ENCODE results near the gene CNOT6.
A peak's percentile ranks its signal among the peaks of the same experiment; 100 is the strongest.
"Not testable (repeated sequence)": the region's sequence is repeated elsewhere in the genome, so short reads cannot be mapped to it uniquely, and the experiment has no call there.

Gene CNOT6

DNA sequence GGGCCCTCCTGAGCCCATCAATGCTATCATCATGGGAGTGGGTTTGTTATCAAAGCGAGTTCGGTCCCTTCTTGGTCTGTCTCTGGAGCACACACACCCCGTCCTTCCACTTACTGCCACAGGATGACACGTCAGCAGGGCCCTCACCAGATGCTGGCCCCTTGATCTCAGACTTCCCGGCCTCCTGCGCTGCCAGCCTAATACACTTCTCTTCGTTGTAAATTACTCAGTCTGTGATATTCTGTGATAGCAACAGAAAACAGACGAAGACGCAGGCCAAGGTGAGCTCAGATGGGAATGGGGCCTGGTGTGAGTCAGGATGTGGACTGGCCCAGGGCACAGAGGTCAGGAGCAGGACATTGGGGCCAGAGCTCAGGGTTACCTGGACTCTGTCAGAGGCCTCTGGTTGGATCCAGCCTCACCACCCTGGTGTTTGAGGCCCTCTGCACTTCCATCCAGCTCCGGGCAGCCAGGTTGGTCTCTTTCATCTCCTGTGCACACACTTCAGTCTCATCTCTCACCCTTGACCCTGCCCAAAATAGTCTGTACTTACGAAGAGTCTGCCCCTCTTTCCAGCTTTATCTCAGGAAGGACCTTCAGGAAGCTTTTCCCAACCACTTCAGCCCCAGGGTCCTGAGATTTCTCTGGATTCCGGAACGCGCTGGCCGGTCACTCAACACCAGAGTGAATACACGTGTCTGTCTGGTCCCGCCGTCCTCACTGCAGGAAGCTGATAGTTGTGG lies 26.0 kb upstream of the CNOT6 start:
- no peak overlapping the region for H3K27ac Mint-ChIP-seq
- H3K4me3 Mint-ChIP-seq, result no peak overlapping the region
- H3K36me3 Mint-ChIP-seq (ENCODE audit: low read depth), result no peaks in the 10 kb centered on the region
- H3K9me3 Mint-ChIP-seq, result no peaks in the 10 kb centered on the region
- H3K27me3 Mint-ChIP-seq, result peaks cover 5% of the 10 kb centered on the region
- H3K4me1 Mint-ChIP-seq, result no peaks in the 10 kb centered on the region
- DNase-seq (no peak), ATAC-seq (no peak)

DNA sequence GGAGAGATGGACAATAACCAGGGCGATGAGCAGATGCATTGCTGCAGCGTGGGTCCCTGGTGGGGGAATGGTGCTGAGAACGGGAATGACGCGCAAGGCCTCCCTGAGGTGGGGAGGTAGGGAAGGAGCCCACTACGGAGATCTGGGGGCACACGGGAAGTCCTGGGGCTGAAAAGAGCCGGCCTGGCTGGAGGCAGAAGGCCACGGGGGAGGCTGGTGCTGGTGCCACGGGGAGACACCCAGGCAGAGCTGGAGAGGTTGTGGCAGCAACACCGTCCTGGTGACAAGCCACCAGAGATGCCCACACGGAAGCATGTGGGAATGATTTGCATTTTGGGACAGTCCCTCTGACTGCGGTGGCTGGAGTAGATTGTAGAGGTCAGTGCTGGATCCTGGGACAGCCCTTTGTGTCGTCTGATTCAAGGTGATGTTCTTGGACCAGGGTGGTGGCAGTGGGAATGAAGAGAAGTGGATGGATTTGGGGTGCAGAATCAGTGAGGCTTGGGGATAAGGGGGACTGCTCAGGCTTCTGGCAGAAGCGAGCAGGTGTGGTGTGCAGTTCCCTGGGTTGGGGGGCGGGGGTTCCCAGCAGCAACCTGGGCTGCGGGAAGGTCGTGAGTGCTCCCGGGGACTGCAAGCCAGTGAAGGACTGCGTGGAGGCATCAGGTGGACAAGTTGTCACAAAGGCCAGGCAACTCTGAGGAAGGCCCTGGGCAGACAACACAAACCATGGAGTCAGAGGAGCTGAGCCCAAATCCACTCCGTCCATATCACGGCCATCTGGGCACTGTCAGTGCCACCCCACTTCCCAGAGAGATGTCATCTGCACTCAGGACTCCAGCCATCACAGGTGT lies 25.2 kb upstream of the CNOT6 start:
- H3K4me1 Mint-ChIP-seq, result no peaks in the 10 kb centered on the region
- H3K9me3 Mint-ChIP-seq, result no peaks in the 10 kb centered on the region
- DNase-seq (no peak), ATAC-seq (peak; percentile 27)
- peaks cover 5% of the 10 kb centered on the region for H3K27me3 Mint-ChIP-seq
- H3K4me3 Mint-ChIP-seq, result no peak overlapping the region
- H3K27ac Mint-ChIP-seq, result no peak overlapping the region
- H3K36me3 Mint-ChIP-seq (ENCODE audit: low read depth), result no peaks in the 10 kb centered on the region

DNA sequence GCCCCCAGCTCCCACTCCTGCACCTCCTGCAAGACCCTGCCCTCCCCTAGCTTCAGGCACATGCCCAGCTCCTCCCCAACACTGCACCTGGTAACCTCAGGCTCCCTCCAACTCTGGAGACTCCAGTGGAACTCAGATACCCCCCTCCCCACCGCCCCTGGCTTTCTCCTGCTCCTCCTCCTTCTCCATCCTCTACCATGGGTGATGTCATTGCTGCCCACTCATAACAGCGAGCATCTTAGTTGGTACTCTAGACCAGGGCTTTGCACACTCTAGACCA lies 24.7 kb upstream of the CNOT6 start:
- ATAC-seq, result peak; percentile 48
- Mint-ChIP-seq H3K9me3 (no peaks in the 10 kb centered on the region), H3K4me3 (no peak overlapping the region), H3K27me3 (peaks cover 5% of the 10 kb centered on the region), H3K4me1 (no peaks in the 10 kb centered on the region), H3K36me3 (ENCODE audit: low read depth) (no peaks in the 10 kb centered on the region), H3K27ac (no peak overlapping the region)
- no peak for DNase-seq

- ATAC-seq, result no peak
- no peaks in the 10 kb centered on the region for H3K9me3 Mint-ChIP-seq
- no peak overlapping the region for H3K4me3 Mint-ChIP-seq
- no peaks in the 10 kb centered on the region for H3K4me1 Mint-ChIP-seq
- H3K27ac Mint-ChIP-seq, result no peak overlapping the region
- peaks cover 5% of the 10 kb centered on the region for H3K27me3 Mint-ChIP-seq
- no peak for DNase-seq
- no peaks in the 10 kb centered on the region for H3K36me3 Mint-ChIP-seq (ENCODE audit: low read depth)
Measured at GRCh38 chr5:180469866-180470265, 24.3 kb upstream of the CNOT6 start.

- H3K36me3 Mint-ChIP-seq (ENCODE audit: low read depth), result no peaks in the 10 kb centered on the region
- no peaks in the 10 kb centered on the region for H3K4me1 Mint-ChIP-seq
- DNase-seq (no peak), ATAC-seq (no peak)
- no peak overlapping the region for H3K27ac Mint-ChIP-seq
- H3K9me3 Mint-ChIP-seq, result no peaks in the 10 kb centered on the region
- H3K4me3 Mint-ChIP-seq, result no peak overlapping the region
- H3K27me3 Mint-ChIP-seq, result peaks cover 5% of the 10 kb centered on the region
Measured at GRCh38 chr5:180470361-180470760, 23.8 kb upstream of the CNOT6 start.

GRCh38 chr5:180470966-180471582 lies 23.1 kb upstream of the CNOT6 start:
- Mint-ChIP-seq H3K9me3 (no peaks in the 10 kb centered on the region), H3K27ac (no peak overlapping the region), H3K36me3 (ENCODE audit: low read depth) (no peaks in the 10 kb centered on the region), H3K4me1 (no peaks in the 10 kb centered on the region), H3K27me3 (peaks cover 5% of the 10 kb centered on the region), H3K4me3 (no peak overlapping the region)
- ATAC-seq (no peak), DNase-seq (peak; percentile 66)

DNA sequence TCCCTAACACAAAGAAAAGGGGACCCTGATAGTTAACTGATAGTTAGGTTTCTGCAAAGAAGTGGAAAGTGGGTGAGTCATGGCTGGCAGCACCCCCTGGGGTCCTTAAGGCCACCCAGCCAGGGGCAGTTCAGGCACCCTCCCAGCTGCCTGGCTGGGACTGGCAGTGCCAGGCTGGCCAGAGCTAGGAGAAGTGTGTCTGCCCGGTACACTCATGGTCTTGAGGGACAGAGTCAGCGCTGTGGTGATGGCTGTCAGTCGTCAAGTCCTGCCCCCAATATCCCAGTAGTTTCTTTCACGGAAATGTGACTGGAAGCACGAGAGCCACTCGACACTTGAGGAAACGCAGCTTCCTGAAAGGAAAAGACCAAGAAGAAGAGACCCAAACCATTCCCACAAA lies 22.3 kb upstream of the CNOT6 start:
- no peak for DNase-seq
- Mint-ChIP-seq H3K27me3 (peaks cover 5% of the 10 kb centered on the region), H3K4me1 (no peaks in the 10 kb centered on the region), H3K27ac (no peak overlapping the region), H3K9me3 (no peaks in the 10 kb centered on the region), H3K4me3 (no peak overlapping the region), H3K36me3 (ENCODE audit: low read depth) (no peaks in the 10 kb centered on the region)
- no peak for ATAC-seq

DNA sequence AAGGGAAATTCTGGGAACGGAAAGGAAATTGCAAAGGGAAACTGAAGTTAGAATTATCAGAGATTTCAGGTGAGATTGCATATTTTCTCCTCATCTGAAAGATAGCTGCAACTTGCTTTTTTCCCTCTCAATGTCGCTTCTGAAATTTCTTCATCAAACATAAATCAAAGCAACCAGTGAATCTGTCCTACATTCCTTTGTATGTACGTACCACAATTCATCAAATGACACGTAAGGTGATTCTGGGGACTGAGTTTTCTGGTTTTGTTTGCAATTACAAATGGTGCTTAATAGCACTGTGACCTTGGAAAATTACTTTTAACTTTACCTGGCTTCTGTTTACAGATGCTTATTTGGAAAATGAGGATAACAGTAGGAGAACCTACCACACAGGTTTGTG lies 21.9 kb upstream of the CNOT6 start:
- no peak overlapping the region for H3K4me3 Mint-ChIP-seq
- peaks cover 5% of the 10 kb centered on the region for H3K27me3 Mint-ChIP-seq
- H3K9me3 Mint-ChIP-seq, result no peaks in the 10 kb centered on the region
- no peaks in the 10 kb centered on the region for H3K4me1 Mint-ChIP-seq
- H3K36me3 Mint-ChIP-seq (ENCODE audit: low read depth), result no peaks in the 10 kb centered on the region
- H3K27ac Mint-ChIP-seq, result no peak overlapping the region
- no peak for ATAC-seq
- no peak for DNase-seq

DNA sequence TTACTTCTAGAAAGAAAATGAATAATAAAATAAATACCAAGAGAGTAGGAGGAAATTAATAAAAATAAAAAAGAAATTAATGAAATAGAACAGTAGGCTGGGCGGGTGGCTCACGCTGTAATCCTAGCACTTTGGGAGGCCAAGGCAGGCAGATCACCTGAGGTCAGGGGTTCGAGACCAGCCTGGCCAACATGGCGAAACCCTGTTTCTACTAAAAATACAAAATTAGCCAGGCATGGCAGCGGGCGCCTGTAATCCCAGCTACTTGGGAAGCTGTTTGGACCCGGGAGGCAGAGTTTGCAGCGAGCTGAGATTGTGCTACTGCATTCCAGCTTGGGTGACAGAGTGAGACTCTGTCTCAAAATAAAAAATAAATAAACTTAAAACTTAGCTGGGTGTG lies 20.8 kb upstream of the CNOT6 start:
- not testable (repeated sequence) for DNase-seq; H3K27me3 Mint-ChIP-seq; H3K27ac Mint-ChIP-seq; H3K36me3 Mint-ChIP-seq (ENCODE audit: low read depth); ATAC-seq; H3K4me1 Mint-ChIP-seq; H3K4me3 Mint-ChIP-seq; H3K9me3 Mint-ChIP-seq

GRCh38 chr5:180474569-180474968 lies 19.6 kb upstream of the CNOT6 start:
- ATAC-seq (no peak), DNase-seq (no peak)
- Mint-ChIP-seq H3K36me3 (ENCODE audit: low read depth) (no peaks in the 10 kb centered on the region), H3K4me1 (no peaks in the 10 kb centered on the region), H3K27ac (no peak overlapping the region), H3K9me3 (no peaks in the 10 kb centered on the region), H3K27me3 (peaks cover 3% of the 10 kb centered on the region), H3K4me3 (no peak overlapping the region)

DNA sequence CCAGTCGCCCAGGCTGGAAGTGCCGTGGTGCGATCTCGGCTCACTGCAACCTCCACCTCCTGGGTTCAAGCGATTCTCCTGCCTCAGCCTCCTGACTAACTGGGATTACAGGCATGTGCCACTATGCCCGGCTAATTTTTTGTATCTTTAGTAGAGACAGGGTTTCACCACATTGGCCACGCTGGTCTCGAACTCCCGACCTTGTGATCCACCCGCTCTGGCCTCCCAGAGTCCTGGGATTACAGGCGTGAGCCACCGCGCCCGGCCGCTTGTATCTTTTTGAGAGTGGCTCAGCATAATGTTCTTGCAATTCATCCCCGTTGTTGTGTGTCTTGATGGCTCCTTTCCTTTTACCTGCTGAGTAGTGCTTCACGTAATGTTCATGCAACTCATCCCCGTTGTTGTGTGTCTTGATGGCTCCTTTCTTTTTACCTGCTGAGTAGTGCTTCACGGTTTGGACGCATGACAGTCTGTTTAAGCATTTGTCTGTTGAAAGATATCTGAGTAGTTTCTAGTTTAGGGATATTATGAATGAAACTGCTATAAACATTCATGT lies 18.1 kb upstream of the CNOT6 start:
- H3K27me3 Mint-ChIP-seq, H3K4me1 Mint-ChIP-seq: not testable (repeated sequence)

DNA sequence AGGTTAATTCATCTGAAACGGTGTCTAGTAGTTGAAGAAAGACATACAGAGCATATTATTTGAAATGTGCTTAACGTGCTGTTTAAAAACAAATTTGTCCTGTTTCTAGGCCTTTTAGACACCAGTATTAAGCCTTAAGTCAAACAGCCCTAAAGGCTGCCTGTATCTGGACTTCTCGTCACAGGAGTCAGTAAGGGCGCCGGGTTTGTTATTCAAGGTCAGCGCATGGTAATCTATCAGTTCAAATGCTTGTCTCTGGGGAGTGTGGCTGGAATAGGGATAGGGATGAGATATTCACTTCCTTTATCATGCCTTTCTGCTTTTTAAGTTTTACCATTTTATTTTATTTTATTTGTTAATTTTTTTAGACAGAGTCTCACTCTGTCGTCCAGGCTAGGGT lies 9.4 kb upstream of the CNOT6 start:
- Mint-ChIP-seq H3K36me3 (ENCODE audit: low read depth) (no peaks in the 10 kb centered on the region), H3K27me3 (no peaks in the 10 kb centered on the region), H3K4me1 (no peaks in the 10 kb centered on the region), H3K27ac (no peak overlapping the region), H3K4me3 (no peak overlapping the region), H3K9me3 (no peaks in the 10 kb centered on the region)
- ATAC-seq (no peak), DNase-seq (no peak)

More for the DNA sequence above, 18.1 kb upstream of the CNOT6 start:
- not testable (repeated sequence) for ATAC-seq; DNase-seq; H3K27ac Mint-ChIP-seq; H3K4me3 Mint-ChIP-seq; H3K9me3 Mint-ChIP-seq; H3K36me3 Mint-ChIP-seq (ENCODE audit: low read depth)

GRCh38 chr5:180486636-180487149 lies 7.5 kb upstream of the CNOT6 start:
- H3K27me3 Mint-ChIP-seq, result no peaks in the 10 kb centered on the region
- no peaks in the 10 kb centered on the region for H3K36me3 Mint-ChIP-seq (ENCODE audit: low read depth)
- no peak overlapping the region for H3K4me3 Mint-ChIP-seq
- no peaks in the 10 kb centered on the region for H3K4me1 Mint-ChIP-seq
- ATAC-seq (no peak), DNase-seq (no peak)
- H3K9me3 Mint-ChIP-seq, result no peaks in the 10 kb centered on the region
- no peak overlapping the region for H3K27ac Mint-ChIP-seq

- no peak for ATAC-seq
- Mint-ChIP-seq H3K9me3 (no peaks in the 10 kb centered on the region), H3K27me3 (no peaks in the 10 kb centered on the region), H3K4me3 (no peak overlapping the region), H3K27ac (no peak overlapping the region), H3K36me3 (ENCODE audit: low read depth) (no peaks in the 10 kb centered on the region), H3K4me1 (peaks cover 2% of the 10 kb centered on the region)
- DNase-seq, result no peak
Measured at GRCh38 chr5:180487556-180487955, 6.6 kb upstream of the CNOT6 start.

GRCh38 chr5:180491496-180491895 lies 2.7 kb upstream of the CNOT6 start:
- ATAC-seq (no peak), DNase-seq (no peak)
- peaks cover 23% of the 10 kb centered on the region for H3K4me1 Mint-ChIP-seq
- no peak overlapping the region for H3K4me3 Mint-ChIP-seq
- no peaks in the 10 kb centered on the region for H3K9me3 Mint-ChIP-seq
- no peak overlapping the region for H3K27ac Mint-ChIP-seq
- peaks cover 7% of the 10 kb centered on the region for H3K36me3 Mint-ChIP-seq (ENCODE audit: low read depth)
- H3K27me3 Mint-ChIP-seq, result no peaks in the 10 kb centered on the region
